HG02938 (cell line): ENCODE results near the gene ELAVL3.
"Not testable (repeated sequence)": the region's sequence is repeated elsewhere in the genome, so short reads cannot be mapped to it uniquely, and the experiment has no call there.

ENCODE experiments used
- ATAC-seq: cut with Tn5 transposase; IDR thresholded peaks from one replicate; pipeline ENCODE4 v1.9.1; 2021; ENCODE audit warnings: mild to moderate bottlenecking, moderate library complexity; ENCODE audit not compliant: unreplicated experiment

The ELAVL3 gene

GRCh38 chr19:11414544-11414943, 66.3 kb downstream of the ELAVL3 start:
- no peak for ATAC-seq

GRCh38 chr19:11410682-11411081, 70.2 kb downstream of the ELAVL3 start:
- no peak for ATAC-seq

DNA sequence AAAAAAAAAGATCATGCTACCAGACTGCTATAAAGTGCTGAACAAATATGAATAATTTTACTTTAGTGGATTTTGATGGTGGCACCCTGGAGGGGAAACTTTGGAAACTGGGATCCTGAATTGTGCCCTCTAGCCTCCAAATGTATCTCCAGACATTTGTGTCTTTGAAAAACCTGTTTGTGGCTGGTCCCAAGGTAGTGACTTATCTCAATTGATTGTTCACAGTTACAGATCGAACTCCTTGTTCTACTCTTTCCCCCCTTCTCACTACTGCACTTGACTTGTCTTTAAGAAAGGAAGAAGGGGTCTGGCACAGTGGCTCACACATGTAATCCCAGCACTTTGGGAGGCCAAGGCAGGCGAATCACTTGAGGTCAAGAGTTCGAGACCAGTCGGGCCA, 72.3 kb downstream of the ELAVL3 start:
- no peak for ATAC-seq

- not testable (repeated sequence) for ATAC-seq
Measured at GRCh38 chr19:11406703-11407236, 74.1 kb downstream of the ELAVL3 start.

DNA sequence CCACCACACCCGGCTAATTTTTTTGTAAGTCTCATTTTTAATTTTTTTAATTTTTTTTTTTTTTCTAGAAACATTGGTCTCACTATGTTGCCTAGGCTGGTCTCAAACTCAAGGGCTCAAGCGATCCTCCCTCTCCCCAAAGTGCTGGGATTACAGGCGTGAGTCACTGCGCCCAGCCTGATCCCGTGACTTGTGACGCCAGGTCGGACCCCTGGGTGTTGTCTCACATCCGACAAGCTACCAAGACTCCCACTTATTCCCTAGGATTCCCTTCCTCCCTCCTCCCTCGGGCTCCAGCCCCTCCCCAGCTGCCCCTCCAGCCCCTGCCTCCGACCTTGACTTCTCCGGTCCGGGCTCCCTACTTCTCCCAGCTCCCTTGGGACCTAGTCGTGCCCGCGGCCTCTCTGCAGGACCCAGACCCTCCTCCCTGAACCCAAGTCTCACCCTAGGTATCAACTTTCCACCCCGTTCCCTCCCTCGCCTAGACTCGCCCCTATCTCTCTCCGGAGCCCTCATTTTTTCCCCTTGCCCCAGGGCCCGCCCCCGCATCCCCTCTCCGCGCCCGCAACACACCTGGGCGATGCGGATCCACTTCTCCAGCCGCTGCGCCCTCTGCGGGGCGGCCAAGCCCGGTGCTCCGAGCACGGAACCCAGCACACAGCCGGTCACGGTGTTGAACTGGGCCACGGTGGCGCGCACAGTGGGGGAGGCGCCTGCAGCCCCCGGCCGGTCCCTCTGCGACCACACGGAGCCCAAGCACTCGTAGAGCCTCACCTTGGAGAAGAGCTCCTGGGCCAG, 74.8 kb downstream of the ELAVL3 start:
- no peak for ATAC-seq

- ATAC-seq: no peak
Measured at GRCh38 chr19:11404588-11405222, 76.1 kb downstream of the ELAVL3 start.

GRCh38 chr19:11401808-11402543, 78.9 kb downstream of the ELAVL3 start:
- ATAC-seq: no peak
